Epithelial cell of proximal tubule (primary cell): ENCODE results near the gene MMP24OS. TPM values are rescaled to one million over a fixed set of nuclear protein-coding genes. Genes with fewer than 3 reads are reported as not detected.

Experiments
- DNase-seq: peaks from one replicate; pipeline ENCODE4 v3.0.0-alpha.2; 2011; ENCODE audit warnings: low read depth
- H3K4me3 ChIP-seq: 2 replicates; pipeline ENCODE4 v1.5.1; 2011; ENCODE audit warnings: low read depth, mild to moderate bottlenecking, low read length
- total RNA-seq: library from RNA; depleted of rRNA; stranded (reverse); fragments of >200 nt; gene quantifications from 2 replicates; pipeline ENCODE4 v1.2.3, GENCODE V29; 2015
- TF ChIP-seq, protein P1 (sequence below): conservative IDR thresholded peaks from 2 replicates; pipeline ENCODE4 v1.5.1; 2012; ENCODE audit warnings: low read depth, mild to moderate bottlenecking, low read length

Gene MMP24OS
- total RNA-seq, 1 donor from 2014 or later: 32.3 TPM

DNA sequence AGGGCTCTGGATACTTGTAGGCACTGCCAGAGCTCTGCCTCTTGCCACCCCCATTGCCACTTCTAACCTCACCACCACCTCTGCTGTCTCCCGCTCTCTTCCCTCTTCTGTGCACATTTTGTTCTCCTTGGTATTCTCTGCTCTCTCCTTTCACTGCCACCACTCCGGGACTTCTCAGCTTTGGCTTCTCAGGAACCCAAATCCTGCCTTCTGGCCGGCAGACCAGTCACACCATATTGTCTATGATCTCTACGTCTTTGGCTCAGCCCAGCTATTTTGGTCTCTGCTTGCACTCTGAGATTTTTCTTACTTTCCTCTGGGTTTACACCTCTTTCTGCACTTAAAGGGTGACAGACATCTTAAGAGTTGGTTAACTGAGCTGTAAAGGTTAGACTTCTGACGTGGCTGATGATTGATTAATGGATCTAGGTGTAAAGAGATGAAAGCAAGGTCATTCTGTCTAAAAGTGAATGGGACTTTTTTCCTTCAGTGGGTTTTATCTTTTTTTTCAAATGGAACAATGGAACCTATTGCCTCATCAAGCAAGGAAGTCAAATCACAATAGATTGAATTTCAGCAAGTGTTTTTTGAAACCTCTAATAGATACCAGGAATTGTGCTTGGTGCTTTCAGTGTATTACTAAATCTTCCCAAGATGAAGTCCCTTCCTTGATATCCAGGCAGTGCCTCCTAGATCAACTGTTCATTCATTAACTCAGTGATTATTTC is 37.7 kb downstream of the MMP24OS start:
- peak; percentile 2 for DNase-seq
- H3K4me3 ChIP-seq: no peak overlapping the region
- TF ChIP-seq, protein P1, sequence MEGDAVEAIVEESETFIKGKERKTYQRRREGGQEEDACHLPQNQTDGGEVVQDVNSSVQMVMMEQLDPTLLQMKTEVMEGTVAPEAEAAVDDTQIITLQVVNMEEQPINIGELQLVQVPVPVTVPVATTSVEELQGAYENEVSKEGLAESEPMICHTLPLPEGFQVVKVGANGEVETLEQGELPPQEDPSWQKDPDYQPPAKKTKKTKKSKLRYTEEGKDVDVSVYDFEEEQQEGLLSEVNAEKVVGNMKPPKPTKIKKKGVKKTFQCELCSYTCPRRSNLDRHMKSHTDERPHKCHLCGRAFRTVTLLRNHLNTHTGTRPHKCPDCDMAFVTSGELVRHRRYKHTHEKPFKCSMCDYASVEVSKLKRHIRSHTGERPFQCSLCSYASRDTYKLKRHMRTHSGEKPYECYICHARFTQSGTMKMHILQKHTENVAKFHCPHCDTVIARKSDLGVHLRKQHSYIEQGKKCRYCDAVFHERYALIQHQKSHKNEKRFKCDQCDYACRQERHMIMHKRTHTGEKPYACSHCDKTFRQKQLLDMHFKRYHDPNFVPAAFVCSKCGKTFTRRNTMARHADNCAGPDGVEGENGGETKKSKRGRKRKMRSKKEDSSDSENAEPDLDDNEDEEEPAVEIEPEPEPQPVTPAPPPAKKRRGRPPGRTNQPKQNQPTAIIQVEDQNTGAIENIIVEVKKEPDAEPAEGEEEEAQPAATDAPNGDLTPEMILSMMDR: no peak

DNA sequence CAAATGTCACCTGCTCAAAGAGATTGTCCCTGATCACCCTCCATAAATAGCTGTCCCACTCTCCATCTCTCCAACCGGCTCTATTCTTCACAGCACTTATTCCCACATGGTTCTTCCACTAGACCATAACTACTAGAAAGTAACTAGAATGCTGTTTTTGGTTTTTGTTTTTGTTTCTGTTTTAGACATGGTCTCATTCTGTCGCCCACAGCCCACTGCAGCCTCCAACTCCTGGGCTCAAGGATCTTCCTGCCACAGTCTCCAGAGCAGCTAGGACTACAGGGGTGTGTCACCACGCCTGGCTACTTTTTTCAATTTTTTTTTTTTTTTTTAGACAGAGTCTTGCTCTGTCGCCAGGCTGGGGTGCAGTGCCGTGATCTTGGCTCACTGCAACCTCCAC is 39.2 kb downstream of the MMP24OS start:
- H3K4me3 ChIP-seq: no peak overlapping the region
- no peak for DNase-seq
- TF ChIP-seq, protein P1: no peak

DNA sequence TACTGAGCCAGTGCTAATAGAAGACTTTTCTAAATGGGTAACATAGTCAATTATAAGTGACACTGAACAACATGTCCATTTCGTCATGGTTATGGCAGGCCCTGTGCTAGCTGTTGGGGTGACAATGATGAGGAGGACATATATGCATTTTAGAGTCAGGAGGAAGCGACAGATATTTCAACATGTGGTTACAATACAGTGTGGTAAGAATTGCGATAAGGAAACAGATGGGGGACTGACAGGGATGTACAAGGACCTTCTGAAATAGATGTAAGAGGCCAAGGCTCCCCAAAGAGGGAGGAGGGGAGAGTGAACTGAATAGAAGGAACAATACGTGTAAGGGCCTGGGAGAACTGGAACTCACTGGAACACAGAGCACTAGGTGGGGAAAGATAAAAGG is 39.8 kb downstream of the MMP24OS start:
- DNase-seq: no peak
- TF ChIP-seq, protein P1: no peak

DNA sequence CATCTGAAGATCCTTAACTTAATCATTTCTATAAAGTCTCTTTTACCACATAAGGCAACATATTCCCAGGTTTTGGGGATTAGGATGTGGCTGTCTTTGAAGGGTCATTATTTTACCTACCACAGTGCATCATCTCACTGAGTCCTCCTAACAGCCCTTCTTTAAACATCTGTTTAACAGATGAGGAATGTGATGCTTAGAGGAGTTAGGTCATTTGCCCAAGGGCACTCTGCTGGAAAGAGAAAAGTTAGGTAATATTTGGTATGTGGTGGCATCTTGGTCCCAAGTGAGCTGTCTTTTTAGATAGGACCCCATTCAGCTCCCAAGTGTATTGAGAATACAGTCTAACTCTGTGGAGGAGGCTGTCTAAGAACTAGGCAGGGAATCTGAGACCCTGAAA is 40.4 kb downstream of the MMP24OS start:
- no peak for DNase-seq
- TF ChIP-seq, protein P1: no peak
- H3K4me3 ChIP-seq: no peak overlapping the region

More for the DNA sequence above, 39.8 kb downstream of the MMP24OS start:
- no peak overlapping the region for H3K4me3 ChIP-seq

DNA sequence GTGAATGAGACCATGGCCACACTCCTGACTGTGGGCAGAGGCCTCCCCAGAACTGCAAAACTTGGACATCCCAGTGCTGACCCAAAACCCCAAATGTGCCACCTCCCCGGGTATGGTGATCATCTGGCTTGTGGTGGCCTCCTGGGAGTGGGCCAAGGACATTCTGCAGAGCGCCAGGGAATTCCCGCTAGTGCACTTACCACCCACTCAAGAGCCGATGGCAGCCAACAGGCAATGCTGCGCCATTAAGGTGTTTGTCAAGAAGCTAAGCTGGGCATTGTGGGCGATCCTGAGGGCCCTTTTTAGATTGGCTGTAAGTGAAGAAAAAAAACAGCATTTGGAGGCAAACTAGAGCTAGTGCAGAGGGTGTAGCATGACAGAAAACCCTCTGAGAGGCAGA is 42.0 kb downstream of the MMP24OS start:
- H3K4me3 ChIP-seq: no peak overlapping the region
- TF ChIP-seq, protein P1: no peak
- DNase-seq: no peak

DNA sequence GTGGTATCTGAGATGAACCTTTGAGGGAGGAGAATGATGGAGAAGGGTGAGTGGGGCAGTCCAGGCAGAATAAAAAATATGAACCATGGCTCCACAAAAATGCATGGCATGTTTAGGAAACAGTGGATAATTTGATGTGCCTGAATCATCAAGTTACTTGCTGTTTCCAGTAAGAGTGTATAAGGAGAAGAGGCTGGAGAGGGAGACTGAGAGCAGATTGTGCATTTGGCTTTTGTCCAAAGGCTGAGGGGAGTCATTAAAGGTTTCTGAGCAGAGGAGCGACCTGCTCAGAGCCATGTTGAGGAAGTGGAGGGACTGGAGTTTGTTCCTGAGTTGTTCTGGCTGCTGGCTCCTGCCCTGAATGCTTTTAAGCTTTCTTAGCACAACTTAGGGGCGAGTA is 45.3 kb downstream of the MMP24OS start:
- H3K4me3 ChIP-seq: no peak overlapping the region
- TF ChIP-seq, protein P1: no peak
- DNase-seq: no peak
